ENCODE results near the gene RTL1.
A peak's percentile ranks its signal among the peaks of the same experiment; 100 is the strongest.

RTL1 gene

GRCh38 chr14:100905166-100905565 lies 1.6 kb upstream of the RTL1 start:
- no peak for DNase-seq
- Histone ChIP-seq H3K4me1 (peaks cover 13% of the 10 kb centered on the region), H3K9me3 (no peaks in the 10 kb centered on the region), H3K4me3 (ENCODE audit: low read depth, low read length) (no peak overlapping the region), H3K36me3 (peaks cover 76% of the 10 kb centered on the region), H3K27me3 (no peaks in the 10 kb centered on the region)
- no peak for TF ChIP-seq CTCF (IDR thresholded peaks at IDR 0.05; ENCODE audit: low read depth, low read length)

GRCh38 chr14:100904307-100905087 lies 975 bp upstream of the RTL1 start:
- H3K27me3 ChIP-seq = no peaks in the 10 kb centered on the region
- peak overlapping the region; percentile 43 for H3K4me3 ChIP-seq (ENCODE audit: low read depth, low read length)
- peak; percentile 61 for TF ChIP-seq CTCF (IDR thresholded peaks at IDR 0.05; ENCODE audit: low read depth, low read length)
- peak; percentile 71 for DNase-seq
- H3K9me3 ChIP-seq = no peaks in the 10 kb centered on the region
- peaks cover 17% of the 10 kb centered on the region for H3K4me1 ChIP-seq
- peaks cover 76% of the 10 kb centered on the region for H3K36me3 ChIP-seq

- Histone ChIP-seq H3K9me3 (no peaks in the 10 kb centered on the region), H3K27me3 (no peaks in the 10 kb centered on the region), H3K4me1 (peaks cover 28% of the 10 kb centered on the region), H3K36me3 (peaks cover 82% of the 10 kb centered on the region), H3K4me3 (ENCODE audit: low read depth, low read length) (peak overlapping the region; percentile 39)
- no peak for TF ChIP-seq CTCF (IDR thresholded peaks at IDR 0.05; ENCODE audit: low read depth, low read length)
- no peak for DNase-seq
Observed at GRCh38 chr14:100903134-100903468, 421 bp downstream of the RTL1 start.

- H3K27me3 ChIP-seq = no peaks in the 10 kb centered on the region
- peaks cover 28% of the 10 kb centered on the region for H3K4me1 ChIP-seq
- TF ChIP-seq CTCF (IDR thresholded peaks at IDR 0.05; ENCODE audit: low read depth, low read length) = peak; percentile 34; the same call in 1 of the 2 replicates
- peaks cover 80% of the 10 kb centered on the region for H3K36me3 ChIP-seq
- peak overlapping the region; percentile 39 for H3K4me3 ChIP-seq (ENCODE audit: low read depth, low read length)
- H3K9me3 ChIP-seq = no peaks in the 10 kb centered on the region
- DNase-seq = peak; percentile 62
Observed at GRCh38 chr14:100902295-100903133, 1.0 kb downstream of the RTL1 start.

GRCh38 chr14:100901391-100902183 lies 1.9 kb downstream of the RTL1 start:
- peak; percentile 9 for DNase-seq
- H3K27me3 ChIP-seq = no peaks in the 10 kb centered on the region
- H3K4me1 ChIP-seq = peaks cover 24% of the 10 kb centered on the region
- TF ChIP-seq CTCF (IDR thresholded peaks at IDR 0.05; ENCODE audit: low read depth, low read length) = no peak
- H3K4me3 ChIP-seq (ENCODE audit: low read depth, low read length) = no peak overlapping the region
- no peaks in the 10 kb centered on the region for H3K9me3 ChIP-seq
- peaks cover 71% of the 10 kb centered on the region for H3K36me3 ChIP-seq

Measured in BE2C (cell line).